HEK293 (cell line): ENCODE measurements around the gene GGA3.

Experiments
- GLIS1 ChIP-seq: fragments of 450-650 bp; formaldehyde crosslinking; IDR thresholded peaks from 2 replicates; pipeline ENCODE4 v1.5.1; 2016; ENCODE audit warnings: missing biosample characterization, missing genetic modification characterization
- MEIS1 ChIP-seq: sonication (generic); formaldehyde crosslinking; IDR thresholded peaks from 2 replicates; pipeline ENCODE4 v1.8.1; 2022; ENCODE audit warnings: missing genetic modification reagents, mild to moderate bottlenecking, borderline replicate concordance
- REST ChIP-seq: fragments of 450-650 bp; formaldehyde crosslinking; IDR thresholded peaks from 2 replicates; pipeline ENCODE4 v1.5.1; 2016; ENCODE audit warnings: missing biosample characterization, missing genetic modification characterization
- SP3 ChIP-seq: fragments of 450-650 bp; formaldehyde crosslinking; IDR thresholded peaks from 2 replicates; pipeline ENCODE4 v1.5.1; 2016; ENCODE audit warnings: missing biosample characterization, missing genetic modification characterization
- YY1 ChIP-seq: fragments of 450-650 bp; formaldehyde crosslinking; IDR thresholded peaks from 2 replicates; pipeline ENCODE4 v1.5.1; 2018; ENCODE audit warnings: missing biosample characterization, missing genetic modification characterization
- YY2 ChIP-seq: fragments of 450-650 bp; formaldehyde crosslinking; IDR thresholded peaks from 2 replicates; pipeline ENCODE4 v1.5.1; 2016; ENCODE audit warnings: missing biosample characterization, missing genetic modification characterization
- ZBTB20 ChIP-seq: fragments of 450-650 bp; formaldehyde crosslinking; IDR thresholded peaks from 2 replicates; pipeline ENCODE4 v1.5.1; 2016; ENCODE audit warnings: missing biosample characterization, missing genetic modification characterization
- ZNF157 ChIP-seq: fragments of 450-650 bp; formaldehyde crosslinking; IDR thresholded peaks from 2 replicates; pipeline ENCODE4 v1.5.1; 2016; ENCODE audit warnings: missing biosample characterization, missing genetic modification characterization
- ZNF2 ChIP-seq: fragments of 450-650 bp; formaldehyde crosslinking; IDR thresholded peaks from 2 replicates; pipeline ENCODE4 v1.5.1; 2016; ENCODE audit warnings: missing biosample characterization, missing genetic modification characterization
- ZNF211 ChIP-seq: fragments of 450-650 bp; formaldehyde crosslinking; IDR thresholded peaks from 2 replicates; pipeline ENCODE4 v1.5.1; 2016; ENCODE audit warnings: low read depth, missing biosample characterization, missing genetic modification characterization
- ZNF221 ChIP-seq: fragments of 450-650 bp; formaldehyde crosslinking; IDR thresholded peaks from 2 replicates; pipeline ENCODE4 v1.5.1; 2017; ENCODE audit warnings: missing biosample characterization, missing genetic modification characterization, borderline replicate concordance
- ZNF280D ChIP-seq: fragments of 450-650 bp; formaldehyde crosslinking; IDR thresholded peaks from 2 replicates; pipeline ENCODE4 v1.5.1; 2016; ENCODE audit warnings: missing biosample characterization, missing genetic modification characterization
- ZNF292 ChIP-seq: fragments of 450-650 bp; formaldehyde crosslinking; IDR thresholded peaks from 2 replicates; pipeline ENCODE4 v1.5.1; 2016; ENCODE audit warnings: low read depth, missing biosample characterization, missing genetic modification characterization, borderline replicate concordance
- ZNF311 ChIP-seq: fragments of 450-650 bp; formaldehyde crosslinking; IDR thresholded peaks from 2 replicates; pipeline ENCODE4 v1.5.1; 2017; ENCODE audit warnings: missing biosample characterization, missing genetic modification characterization, borderline replicate concordance
- ZNF350 ChIP-seq: fragments of 450-650 bp; formaldehyde crosslinking; IDR thresholded peaks from 2 replicates; pipeline ENCODE4 v1.5.0; 2017; ENCODE audit warnings: missing biosample characterization, mild to moderate bottlenecking, missing genetic modification characterization
- ZNF354C ChIP-seq: fragments of 450-650 bp; formaldehyde crosslinking; IDR thresholded peaks from 2 replicates; pipeline ENCODE4 v1.5.1; 2016; ENCODE audit warnings: missing biosample characterization, missing genetic modification characterization, low read depth, borderline replicate concordance
- ZNF398 ChIP-seq: fragments of 450-650 bp; formaldehyde crosslinking; IDR thresholded peaks from 2 replicates; pipeline ENCODE4 v1.5.1; 2017; ENCODE audit warnings: missing biosample characterization, missing genetic modification characterization
- ZNF433 ChIP-seq: fragments of 450-650 bp; formaldehyde crosslinking; IDR thresholded peaks from 2 replicates; pipeline ENCODE4 v1.5.1; 2016; ENCODE audit warnings: missing biosample characterization, missing genetic modification characterization, low read depth
- ZNF48 ChIP-seq: fragments of 450-650 bp; formaldehyde crosslinking; IDR thresholded peaks from 2 replicates; pipeline ENCODE4 v1.5.1; 2016; ENCODE audit warnings: missing biosample characterization, missing genetic modification characterization
- ZNF596 ChIP-seq: fragments of 450-650 bp; IDR thresholded peaks from 2 replicates; pipeline ENCODE4 v1.5.0; 2018; ENCODE audit warnings: missing biosample characterization, mild to moderate bottlenecking, missing genetic modification characterization, moderate library complexity
- ZNF639 ChIP-seq: fragments of 450-650 bp; formaldehyde crosslinking; IDR thresholded peaks from 2 replicates; pipeline ENCODE4 v1.5.1; 2016; ENCODE audit warnings: missing biosample characterization, missing genetic modification characterization
- TF ChIP-seq, protein P1 (sequence below): fragments of 450-650 bp; formaldehyde crosslinking; IDR thresholded peaks from 2 replicates; pipeline ENCODE4 v1.5.1; 2016; ENCODE audit warnings: missing biosample characterization, missing genetic modification characterization
- TF ChIP-seq, protein P2 (sequence below): fragments of 450-650 bp; formaldehyde crosslinking; IDR thresholded peaks from 2 replicates; pipeline ENCODE4 v1.5.1; 2016; ENCODE audit warnings: missing biosample characterization, missing genetic modification characterization
- TF ChIP-seq, protein P3 (sequence below): fragments of 450-650 bp; formaldehyde crosslinking; conservative IDR thresholded peaks from 2 replicates; pipeline ENCODE4 v1.5.1; 2016; ENCODE audit warnings: low read depth, missing biosample characterization, missing genetic modification characterization

Gene GGA3

DNA sequence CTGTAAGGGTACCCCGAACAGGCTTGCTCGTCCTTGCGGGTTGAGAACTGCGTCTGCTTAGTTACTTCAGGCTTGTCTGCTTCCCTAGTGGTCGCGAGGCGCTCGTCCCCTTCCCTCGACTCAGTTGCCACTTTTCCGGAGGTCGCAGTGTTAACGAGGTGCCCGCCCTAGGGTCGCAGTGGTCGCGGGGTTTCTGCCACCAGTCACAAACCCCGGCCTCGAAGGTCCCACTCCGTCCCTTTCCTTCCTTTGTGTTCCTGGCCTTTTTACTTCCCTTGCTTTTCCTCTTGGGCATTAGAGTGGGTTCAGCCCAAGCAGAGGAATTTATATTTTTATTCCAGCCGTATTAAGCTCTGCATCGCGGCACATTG, 55.6 kb downstream of the GGA3 start (continued):
- TF ChIP-seq, protein P1, sequence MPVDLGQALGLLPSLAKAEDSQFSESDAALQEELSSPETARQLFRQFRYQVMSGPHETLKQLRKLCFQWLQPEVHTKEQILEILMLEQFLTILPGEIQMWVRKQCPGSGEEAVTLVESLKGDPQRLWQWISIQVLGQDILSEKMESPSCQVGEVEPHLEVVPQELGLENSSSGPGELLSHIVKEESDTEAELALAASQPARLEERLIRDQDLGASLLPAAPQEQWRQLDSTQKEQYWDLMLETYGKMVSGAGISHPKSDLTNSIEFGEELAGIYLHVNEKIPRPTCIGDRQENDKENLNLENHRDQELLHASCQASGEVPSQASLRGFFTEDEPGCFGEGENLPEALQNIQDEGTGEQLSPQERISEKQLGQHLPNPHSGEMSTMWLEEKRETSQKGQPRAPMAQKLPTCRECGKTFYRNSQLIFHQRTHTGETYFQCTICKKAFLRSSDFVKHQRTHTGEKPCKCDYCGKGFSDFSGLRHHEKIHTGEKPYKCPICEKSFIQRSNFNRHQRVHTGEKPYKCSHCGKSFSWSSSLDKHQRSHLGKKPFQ (tag by site-specific recombination), result no peak
- TF ChIP-seq ZBTB20 (tag by site-specific recombination) (peak; percentile 69), ZNF639 (tag by site-specific recombination) (0 out of 2 replicates have a peak, but pooled peaks have one; percentile 20), YY2 (tag by site-specific recombination) (0 out of 2 replicates have a peak, but pooled peaks have one; percentile 19), ZNF433 (no peak), GLIS1 (tag by site-specific recombination) (no peak), ZNF398 (no peak), REST (tag by site-specific recombination) (peak; percentile 21; the same call in 1 of the 2 replicates), ZNF157 (no peak), ZNF311 (tag by site-specific recombination) (no peak), YY1 (tag by site-specific recombination) (no peak), ZNF350 (tag by site-specific recombination) (no peak), ZNF48 (tag by site-specific recombination) (no peak), ZNF292 (tag by site-specific recombination) (no peak), ZNF596 (tag by site-specific recombination) (no peak), ZNF2 (tag by site-specific recombination) (peak; percentile 38; the same call in 1 of the 2 replicates), MEIS1 (CRISPR knock-in tag) (no peak), ZNF211 (no peak), SP3 (tag by site-specific recombination) (no peak), ZNF280D (tag by site-specific recombination) (no peak), ZNF221 (tag by site-specific recombination) (no peak), ZNF354C (tag by site-specific recombination) (no peak)
- TF ChIP-seq, protein P2, sequence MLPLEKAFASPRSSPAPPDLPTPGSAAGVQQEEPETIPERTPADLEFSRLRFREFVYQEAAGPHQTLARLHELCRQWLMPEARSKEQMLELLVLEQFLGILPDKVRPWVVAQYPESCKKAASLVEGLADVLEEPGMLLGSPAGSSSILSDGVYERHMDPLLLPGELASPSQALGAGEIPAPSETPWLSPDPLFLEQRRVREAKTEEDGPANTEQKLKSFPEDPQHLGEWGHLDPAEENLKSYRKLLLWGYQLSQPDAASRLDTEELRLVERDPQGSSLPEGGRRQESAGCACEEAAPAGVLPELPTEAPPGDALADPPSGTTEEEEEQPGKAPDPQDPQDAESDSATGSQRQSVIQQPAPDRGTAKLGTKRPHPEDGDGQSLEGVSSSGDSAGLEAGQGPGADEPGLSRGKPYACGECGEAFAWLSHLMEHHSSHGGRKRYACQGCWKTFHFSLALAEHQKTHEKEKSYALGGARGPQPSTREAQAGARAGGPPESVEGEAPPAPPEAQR (tag by site-specific recombination), result no peak
- TF ChIP-seq, protein P3, sequence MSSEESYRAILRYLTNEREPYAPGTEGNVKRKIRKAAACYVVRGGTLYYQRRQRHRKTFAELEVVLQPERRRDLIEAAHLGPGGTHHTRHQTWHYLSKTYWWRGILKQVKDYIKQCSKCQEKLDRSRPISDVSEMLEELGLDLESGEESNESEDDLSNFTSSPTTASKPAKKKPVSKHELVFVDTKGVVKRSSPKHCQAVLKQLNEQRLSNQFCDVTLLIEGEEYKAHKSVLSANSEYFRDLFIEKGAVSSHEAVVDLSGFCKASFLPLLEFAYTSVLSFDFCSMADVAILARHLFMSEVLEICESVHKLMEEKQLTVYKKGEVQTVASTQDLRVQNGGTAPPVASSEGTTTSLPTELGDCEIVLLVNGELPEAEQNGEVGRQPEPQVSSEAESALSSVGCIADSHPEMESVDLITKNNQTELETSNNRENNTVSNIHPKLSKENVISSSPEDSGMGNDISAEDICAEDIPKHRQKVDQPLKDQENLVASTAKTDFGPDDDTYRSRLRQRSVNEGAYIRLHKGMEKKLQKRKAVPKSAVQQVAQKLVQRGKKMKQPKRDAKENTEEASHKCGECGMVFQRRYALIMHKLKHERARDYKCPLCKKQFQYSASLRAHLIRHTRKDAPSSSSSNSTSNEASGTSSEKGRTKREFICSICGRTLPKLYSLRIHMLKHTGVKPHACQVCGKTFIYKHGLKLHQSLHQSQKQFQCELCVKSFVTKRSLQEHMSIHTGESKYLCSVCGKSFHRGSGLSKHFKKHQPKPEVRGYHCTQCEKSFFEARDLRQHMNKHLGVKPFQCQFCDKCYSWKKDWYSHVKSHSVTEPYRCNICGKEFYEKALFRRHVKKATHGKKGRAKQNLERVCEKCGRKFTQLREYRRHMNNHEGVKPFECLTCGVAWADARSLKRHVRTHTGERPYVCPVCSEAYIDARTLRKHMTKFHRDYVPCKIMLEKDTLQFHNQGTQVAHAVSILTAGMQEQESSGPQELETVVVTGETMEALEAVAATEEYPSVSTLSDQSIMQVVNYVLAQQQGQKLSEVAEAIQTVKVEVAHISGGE, result 0 out of 2 replicates have a peak, but pooled peaks have one; percentile 14
